ENCODE data around the gene TRIM74. TPM values are rescaled to one million over a fixed set of nuclear protein-coding genes. Genes with fewer than 3 reads are reported as not detected.
A peak's percentile ranks its signal among the peaks of the same experiment; 100 is the strongest.
"Not testable (repeated sequence)": the region's sequence is repeated elsewhere in the genome, so short reads cannot be mapped to it uniquely, and the experiment has no call there.

Gene TRIM74
- polyA plus RNA-seq, 1 of the 3 experiments (the other 2 are of a cell fraction): 0.21 TPM

DNA sequence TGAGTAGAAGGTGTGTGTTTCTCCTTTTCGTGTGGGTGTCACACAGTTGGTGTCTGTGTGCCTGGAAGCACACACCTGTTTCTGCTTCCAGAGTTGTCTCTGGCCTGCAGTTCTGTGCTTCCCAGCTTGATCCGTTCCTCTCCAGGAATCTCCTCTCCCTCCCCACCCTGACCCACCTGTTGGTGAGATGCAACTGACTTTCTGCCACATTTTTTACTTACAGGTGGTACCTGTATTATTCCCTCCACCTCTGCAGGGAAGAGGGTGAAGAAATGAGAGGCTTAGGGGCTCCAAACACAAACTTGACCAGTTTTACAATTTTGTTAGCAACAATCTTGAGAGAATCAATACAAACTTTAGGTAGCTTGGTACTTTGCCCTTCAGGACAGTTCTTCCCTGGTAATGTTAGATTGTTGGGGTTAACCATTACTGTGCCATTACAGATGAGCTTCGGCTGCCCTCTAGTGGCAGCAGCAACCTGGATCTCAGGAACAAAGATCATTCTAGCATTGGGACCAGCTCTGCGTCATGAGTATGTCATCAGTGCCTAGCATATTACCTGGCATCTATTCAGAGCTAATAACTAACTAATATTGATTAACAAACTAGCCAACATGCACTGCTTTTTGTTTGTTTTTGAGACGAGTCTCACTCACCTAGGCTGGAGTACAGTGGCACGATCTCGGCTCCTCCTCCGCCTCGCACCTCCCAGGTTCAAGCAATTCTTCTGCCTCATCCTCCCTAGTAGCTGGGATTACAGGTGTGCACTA lies 54.3 kb downstream of the TRIM74 start:
- H3K4me3 ChIP-seq (ENCODE audit: low read depth in 2 of 2, low read length in 1 of 2); H4K20me1 ChIP-seq (ENCODE audit: insufficient read depth); H3K27ac ChIP-seq (ENCODE audit: low read depth in 2 of 2, low read length in 1 of 2); POLR2A ChIA-PET; H3K9me2 ChIP-seq; H3K4me1 ChIP-seq (ENCODE audit: control insufficient read depth in 1 of 2, insufficient read depth in 2 of 2, low read depth in 1 of 2, low read length in 1 of 2); H3K4me2 ChIP-seq; H3K27me3 ChIP-seq (ENCODE audit: insufficient read depth); H3K9me3 ChIP-seq; H3K9ac ChIP-seq; H2AFZ ChIP-seq (ENCODE audit: low read depth): not testable (repeated sequence)
- H3K79me2 ChIP-seq (ENCODE audit: insufficient read depth): peaks cover 59% of the 10 kb centered on the region
- H3F3A ChIP-seq (replicated peaks; ENCODE audit: insufficient read depth): peaks cover 11% of the 10 kb centered on the region
- TF ChIP-seq RAD21 (IDR thresholded peaks at IDR 0.05; ENCODE audit: low read length) (peak; percentile 69), SMC3 (IDR thresholded peaks at IDR 0.05; ENCODE audit: low read depth, low read length) (peak; percentile 58)
- TF ChIP-seq, protein P1, sequence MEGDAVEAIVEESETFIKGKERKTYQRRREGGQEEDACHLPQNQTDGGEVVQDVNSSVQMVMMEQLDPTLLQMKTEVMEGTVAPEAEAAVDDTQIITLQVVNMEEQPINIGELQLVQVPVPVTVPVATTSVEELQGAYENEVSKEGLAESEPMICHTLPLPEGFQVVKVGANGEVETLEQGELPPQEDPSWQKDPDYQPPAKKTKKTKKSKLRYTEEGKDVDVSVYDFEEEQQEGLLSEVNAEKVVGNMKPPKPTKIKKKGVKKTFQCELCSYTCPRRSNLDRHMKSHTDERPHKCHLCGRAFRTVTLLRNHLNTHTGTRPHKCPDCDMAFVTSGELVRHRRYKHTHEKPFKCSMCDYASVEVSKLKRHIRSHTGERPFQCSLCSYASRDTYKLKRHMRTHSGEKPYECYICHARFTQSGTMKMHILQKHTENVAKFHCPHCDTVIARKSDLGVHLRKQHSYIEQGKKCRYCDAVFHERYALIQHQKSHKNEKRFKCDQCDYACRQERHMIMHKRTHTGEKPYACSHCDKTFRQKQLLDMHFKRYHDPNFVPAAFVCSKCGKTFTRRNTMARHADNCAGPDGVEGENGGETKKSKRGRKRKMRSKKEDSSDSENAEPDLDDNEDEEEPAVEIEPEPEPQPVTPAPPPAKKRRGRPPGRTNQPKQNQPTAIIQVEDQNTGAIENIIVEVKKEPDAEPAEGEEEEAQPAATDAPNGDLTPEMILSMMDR (IDR thresholded peaks at IDR 0.05): peak; percentile 99
- 66% methylated on average over 9 of the region's 9 CpGs for WGBS (ENCODE audit: low lambda C conversion rate)
- peaks cover 6 to 16% of the 10 kb centered on the region in 2 experiments for H3K36me3 ChIP-seq (replicated peaks in 1 of 2; ENCODE audit: control insufficient read depth in 1 of 2, insufficient read depth in 2 of 2, low read length in 1 of 2)
- DNase-seq: peak; percentile 59
- CTCF ChIA-PET: interaction anchor here (0.6 to 1.8 kb wide), 11 partner anchors 12 to 156 kb away, joined by 3 to 13 read pairs (median 7); no protein-coding TSS in a partner anchor

DNA sequence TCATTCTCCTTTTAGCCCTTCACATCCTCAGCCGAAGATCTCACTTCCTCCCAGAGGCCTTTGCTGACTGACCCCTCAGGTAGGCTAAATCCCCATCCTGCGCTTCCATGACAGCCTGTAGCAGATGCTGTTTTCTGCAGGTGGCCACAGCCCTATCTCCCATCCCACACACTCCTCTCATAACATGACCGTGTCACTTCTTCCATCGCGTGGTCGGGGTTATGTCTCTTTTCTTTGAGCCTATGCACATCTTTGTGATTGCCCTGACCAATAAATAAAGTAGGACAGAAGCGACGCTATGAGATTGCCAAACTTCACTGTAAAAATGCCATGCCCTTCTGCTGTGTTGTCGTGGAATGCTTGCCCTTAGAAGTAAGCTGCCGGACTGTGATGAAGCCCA lies 55.5 kb downstream of the TRIM74 start:
- H2AFZ ChIP-seq (ENCODE audit: low read depth); H3K27me3 ChIP-seq (ENCODE audit: insufficient read depth); DNase-seq; H3K27ac ChIP-seq (ENCODE audit: low read depth in 2 of 2, low read length in 1 of 2); H3K9me2 ChIP-seq; H3K9me3 ChIP-seq; H3K9ac ChIP-seq; H3K4me2 ChIP-seq; H3K4me1 ChIP-seq (ENCODE audit: control insufficient read depth in 1 of 2, insufficient read depth in 2 of 2, low read depth in 1 of 2, low read length in 1 of 2); POLR2A ChIA-PET; H3K4me3 ChIP-seq (ENCODE audit: low read depth in 2 of 2, low read length in 1 of 2); H3F3A ChIP-seq (replicated peaks; ENCODE audit: insufficient read depth); H4K20me1 ChIP-seq (ENCODE audit: insufficient read depth): not testable (repeated sequence)
- H3K79me2 ChIP-seq (ENCODE audit: insufficient read depth): peaks cover 59% of the 10 kb centered on the region
- WGBS (ENCODE audit: low lambda C conversion rate): 92% methylated on average over 10 of the region's 10 CpGs
- H3K36me3 ChIP-seq (replicated peaks in 1 of 2; ENCODE audit: control insufficient read depth in 1 of 2, insufficient read depth in 2 of 2, low read length in 1 of 2): peaks cover 6 to 16% of the 10 kb centered on the region in 2 experiments
- CTCF ChIA-PET: interaction anchor here (1.4 kb wide), 1 partner anchor 12 kb away, joined by 4 read pairs; no protein-coding TSS in a partner anchor

DNA sequence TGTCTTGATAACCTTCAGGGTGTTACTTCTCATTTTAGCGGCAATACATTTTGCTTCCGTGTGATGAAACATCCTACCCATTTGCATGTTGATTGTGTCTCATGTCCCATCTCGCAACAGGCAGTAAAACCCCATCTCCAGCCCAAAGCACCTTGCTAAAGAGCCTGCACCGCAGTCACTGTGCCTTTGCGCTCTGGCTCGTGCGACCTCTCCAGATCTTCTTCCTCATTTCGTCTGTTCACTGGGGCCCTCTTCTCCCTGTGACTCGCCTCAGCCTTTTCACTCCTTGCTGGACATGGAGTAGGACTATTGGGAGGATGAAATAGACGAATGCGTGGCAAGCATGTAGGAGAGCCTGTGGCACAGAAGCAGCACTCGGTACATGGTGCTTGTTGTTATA lies 57.9 kb downstream of the TRIM74 start:
- CTCF ChIA-PET; H3K4me1 ChIP-seq (ENCODE audit: control insufficient read depth in 1 of 2, insufficient read depth in 2 of 2, low read depth in 1 of 2, low read length in 1 of 2); H3K9ac ChIP-seq; H4K20me1 ChIP-seq (ENCODE audit: insufficient read depth); H2AFZ ChIP-seq (ENCODE audit: low read depth); H3K9me2 ChIP-seq; H3K27me3 ChIP-seq (ENCODE audit: insufficient read depth); H3K27ac ChIP-seq (ENCODE audit: low read depth in 2 of 2, low read length in 1 of 2); H3K9me3 ChIP-seq; POLR2A ChIA-PET; H3K4me3 ChIP-seq (ENCODE audit: low read depth in 2 of 2, low read length in 1 of 2); DNase-seq; H3F3A ChIP-seq (replicated peaks; ENCODE audit: insufficient read depth); H3K4me2 ChIP-seq: not testable (repeated sequence)
- Histone ChIP-seq H3K36me3 (replicated peaks in 1 of 2; ENCODE audit: control insufficient read depth in 1 of 2, insufficient read depth in 2 of 2, low read length in 1 of 2) (peaks cover 16 to 28% of the 10 kb centered on the region in 2 experiments), H3K79me2 (ENCODE audit: insufficient read depth) (peaks cover 62% of the 10 kb centered on the region)
- 97% methylated on average over 10 of the region's 12 CpGs for WGBS (ENCODE audit: low lambda C conversion rate)

Small RNA genes lying within 50 kb of the gene (small RNA-seq; reads per million reads assigned to genes)
- gene RF00019: 0 reads per million in 7 experiments

Other genes with a start within 250 kb of the TRIM74 start
- 1.4 and 1.8 TPM in 2 replicates for gene TYW1B, start 141.3 kb downstream of the TRIM74 start, polyA plus RNA-seq (2012; rRNA removed)
- gene POM121, start 44.4 kb downstream of the TRIM74 start, polyA plus RNA-seq (2012; rRNA removed): 8.3 and 14.0 TPM in 2 replicates
- not detected in 2 replicates for gene SPDYE8, start 60.3 kb upstream of the TRIM74 start, polyA plus RNA-seq (2012; rRNA removed)
- not detected in 2 replicates for gene SPDYE11, start 88.4 kb upstream of the TRIM74 start, polyA plus RNA-seq (2012; rRNA removed)
- gene SPDYE9, start 116.6 kb upstream of the TRIM74 start, polyA plus RNA-seq (2012; rRNA removed): 0.08 TPM in 1 of 2 replicates, not detected in the other